Caco-2 (cell line): ENCODE measurements around the gene PODXL. TPM values are rescaled to one million over a fixed set of nuclear protein-coding genes. Genes with fewer than 3 reads are reported as not detected.

Experiments used
- BruUV-seq: library from RNA; stranded (reverse); fragments of 400-500 nt; replicated peaks from 2 replicates; lab custom pipeline; 2021; lab: Mats Ljungman, UMichigan
- CTCF ChIA-PET: fragments of 300-600 bp; sonication (Branson Sonifier 250); formaldehyde crosslinking; loops from one replicate; lab custom pipeline; 2022; ENCODE audit warnings: antibody characterized with exemption; lab: Charles Lee
- POLR2A ChIA-PET: fragments of 300-600 bp; sonication (Branson Sonifier 250); formaldehyde crosslinking; loops from one replicate; lab custom pipeline; 2022; ENCODE audit warnings: antibody characterized with exemption; lab: Charles Lee
- DNase-seq, 2 experiments: peaks; one replicate each; pipeline versions ENCODE4 v3.0.0 to v3.0.0-alpha.2; 2020 to 2022
- H3K27me3 ChIP-seq: replicated peaks from 2 replicates; pipeline ENCODE4 v1.6.0; 2011; ENCODE audit warnings: low read length; ENCODE audit not compliant: control insufficient read depth, insufficient read depth
- H3K36me3 ChIP-seq: 2 replicates; pipeline ENCODE4 v1.5.1; 2011; ENCODE audit warnings: low read length; ENCODE audit not compliant: control insufficient read depth, insufficient read depth
- H3K4me1 ChIP-seq: fragments of 250-450 bp; sonication (Bioruptor Pico); 2 replicates; pipeline ENCODE4 v1.5.1; 2020; ENCODE audit warnings: mild to moderate bottlenecking
- H3K4me3 ChIP-seq: 2 replicates; pipeline ENCODE4 v1.5.1; 2011; ENCODE audit warnings: low read depth, mild to moderate bottlenecking, control low read depth, low read length
- H3K9me3 ChIP-seq: fragments of 250-450 bp; sonication (Bioruptor Pico); 2 replicates; pipeline ENCODE4 v1.5.1; 2020; ENCODE audit warnings: mild to moderate bottlenecking, moderate library complexity
- H3K27ac Mint-ChIP-seq: one replicate; pipeline ENCODE4 v1.8.0; 2022; ENCODE audit warnings: mixed read lengths; ENCODE audit not compliant: unreplicated experiment
- H3K27me3 Mint-ChIP-seq: one replicate; pipeline ENCODE4 v1.8.0; 2022; ENCODE audit warnings: mixed read lengths; ENCODE audit not compliant: insufficient read depth, unreplicated experiment
- H3K36me3 Mint-ChIP-seq: one replicate; pipeline ENCODE4 v1.8.0; 2022; ENCODE audit warnings: mild to moderate bottlenecking, mixed read lengths; ENCODE audit not compliant: insufficient read depth, unreplicated experiment
- H3K4me1 Mint-ChIP-seq: one replicate; pipeline ENCODE4 v1.8.0; 2022; ENCODE audit warnings: low read depth, mixed read lengths; ENCODE audit not compliant: unreplicated experiment
- H3K4me3 Mint-ChIP-seq: one replicate; pipeline ENCODE4 v1.8.0; 2022; ENCODE audit warnings: mild to moderate bottlenecking, moderate library complexity, mixed read lengths; ENCODE audit not compliant: unreplicated experiment
- H3K9me3 Mint-ChIP-seq: one replicate; pipeline ENCODE4 v1.8.0; 2022; ENCODE audit warnings: mixed read lengths; ENCODE audit not compliant: unreplicated experiment
- intact Hi-C: fragments of 100-400 bp; cut with micrococcal nuclease; formaldehyde crosslinking; loops from one replicate; pipeline ENCODE4 v1.10.0; 2022; ENCODE audit not compliant: unreplicated experiment
- total RNA-seq: library from RNA; stranded (reverse); gene quantifications from 2 replicates; pipeline ENCODE4 v1.2.3, GENCODE V29; 2022
- TF ChIP-seq, protein P1 (sequence below), 2 experiments: fragments of 200-600 bp in 1 of 2; IDR thresholded peaks; 1 replicate in 1 of 2; 2 replicates in 1 of 2; pipeline versions ENCODE4 v1.5.1 to v1.8.0; 2011 to 2022; ENCODE audit warnings: antibody characterized with exemption in 1 of 2, control low read depth in 1 of 2, inconsistent platforms in 1 of 2, low read depth in 1 of 2, low read length in 1 of 2, mild to moderate bottlenecking in 1 of 2, moderate library complexity in 1 of 2; ENCODE audit not compliant: insufficient read depth in 1 of 2, severe bottlenecking in 1 of 2, unreplicated experiment in 1 of 2

Gene PODXL
- total RNA-seq, 1 experiment from 2014 or later, result 278 TPM

DNA sequence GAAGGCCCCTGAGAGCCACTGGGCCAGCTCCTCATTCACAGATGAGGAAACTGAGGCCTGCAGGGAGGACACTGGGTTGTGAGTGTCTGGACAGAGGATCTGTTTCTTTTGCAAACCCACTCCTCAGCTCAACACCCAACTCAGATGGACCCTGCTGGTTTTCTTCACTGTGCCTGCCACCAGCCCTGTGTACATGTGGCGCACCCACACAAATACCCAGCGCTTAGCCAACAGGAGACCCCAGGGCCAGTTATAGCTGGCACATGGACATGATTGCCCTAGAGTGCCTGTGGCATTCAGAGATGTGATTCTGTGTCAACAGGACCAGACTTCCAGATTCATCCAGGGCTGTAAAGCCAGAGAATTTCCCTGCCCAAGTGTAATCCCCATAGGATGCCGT, 12.4 kb downstream of the PODXL start:
- Mint-ChIP-seq H3K27ac (no peak overlapping the region), H3K27me3 (no peaks in the 10 kb centered on the region), H3K9me3 (no peaks in the 10 kb centered on the region), H3K36me3 (peaks cover 81% of the 10 kb centered on the region), H3K4me3 (no peak overlapping the region), H3K4me1 (peaks cover 37% of the 10 kb centered on the region)
- TF ChIP-seq, protein P1, sequence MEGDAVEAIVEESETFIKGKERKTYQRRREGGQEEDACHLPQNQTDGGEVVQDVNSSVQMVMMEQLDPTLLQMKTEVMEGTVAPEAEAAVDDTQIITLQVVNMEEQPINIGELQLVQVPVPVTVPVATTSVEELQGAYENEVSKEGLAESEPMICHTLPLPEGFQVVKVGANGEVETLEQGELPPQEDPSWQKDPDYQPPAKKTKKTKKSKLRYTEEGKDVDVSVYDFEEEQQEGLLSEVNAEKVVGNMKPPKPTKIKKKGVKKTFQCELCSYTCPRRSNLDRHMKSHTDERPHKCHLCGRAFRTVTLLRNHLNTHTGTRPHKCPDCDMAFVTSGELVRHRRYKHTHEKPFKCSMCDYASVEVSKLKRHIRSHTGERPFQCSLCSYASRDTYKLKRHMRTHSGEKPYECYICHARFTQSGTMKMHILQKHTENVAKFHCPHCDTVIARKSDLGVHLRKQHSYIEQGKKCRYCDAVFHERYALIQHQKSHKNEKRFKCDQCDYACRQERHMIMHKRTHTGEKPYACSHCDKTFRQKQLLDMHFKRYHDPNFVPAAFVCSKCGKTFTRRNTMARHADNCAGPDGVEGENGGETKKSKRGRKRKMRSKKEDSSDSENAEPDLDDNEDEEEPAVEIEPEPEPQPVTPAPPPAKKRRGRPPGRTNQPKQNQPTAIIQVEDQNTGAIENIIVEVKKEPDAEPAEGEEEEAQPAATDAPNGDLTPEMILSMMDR (IDR thresholded peaks at IDR 0.05; ENCODE audit: insufficient read depth in 1 of 2, low read depth in 1 of 2, low read length in 1 of 2, severe bottlenecking in 1 of 2, unreplicated experiment in 1 of 2), result no peak
- DNase-seq, result no peak
- Histone ChIP-seq H3K27me3 (no peaks in the 10 kb centered on the region), H3K36me3 (no peaks in the 10 kb centered on the region), H3K4me1 (peaks cover 21% of the 10 kb centered on the region), H3K9me3 (no peaks in the 10 kb centered on the region), H3K4me3 (no peak overlapping the region)
- ChIA-PET CTCF (interaction anchor here (3.1 kb wide), 1 partner anchor 111 kb away, joined by 20 read pairs; no protein-coding TSS in a partner anchor), POLR2A (no interaction called here)
- no TSS peak for BruUV-seq
- intact Hi-C loops, result no loop called here

GRCh38 chr7:131543298-131543697, 13.1 kb downstream of the PODXL start:
- H3K4me1 Mint-ChIP-seq, result peaks cover 31% of the 10 kb centered on the region
- intact Hi-C loops, result no loop called here

GRCh38 chr7:131540491-131541162, 15.8 kb downstream of the PODXL start:
- ChIA-PET CTCF (interaction anchor here (0.6 kb wide), 1 partner anchor 433 kb away, joined by 6 read pairs; no protein-coding TSS in a partner anchor), POLR2A (no interaction called here)
- no peak for DNase-seq
- no peaks in the 10 kb centered on the region for H3K27me3 Mint-ChIP-seq
- TF ChIP-seq, protein P1 (IDR thresholded peaks at IDR 0.05; ENCODE audit: insufficient read depth in 1 of 2, low read depth in 1 of 2, low read length in 1 of 2, severe bottlenecking in 1 of 2, unreplicated experiment in 1 of 2), result no peak
- Histone ChIP-seq H3K9me3 (no peaks in the 10 kb centered on the region), H3K27me3 (no peaks in the 10 kb centered on the region), H3K4me1 (peaks cover 22% of the 10 kb centered on the region), H3K36me3 (no peaks in the 10 kb centered on the region), H3K4me3 (no peak overlapping the region)
- no TSS peak for BruUV-seq
- no peak overlapping the region for H3K4me3 Mint-ChIP-seq
- peak overlapping the region; percentile 48 for H3K27ac Mint-ChIP-seq
- H3K4me1 Mint-ChIP-seq, result peaks cover 26% of the 10 kb centered on the region
- intact Hi-C loops, result no loop called here
- H3K9me3 Mint-ChIP-seq, result no peaks in the 10 kb centered on the region
- peaks cover 85% of the 10 kb centered on the region for H3K36me3 Mint-ChIP-seq

More at GRCh38 chr7:131543298-131543697, 13.1 kb downstream of the PODXL start:
- no peaks in the 10 kb centered on the region for H3K9me3 Mint-ChIP-seq
- BruUV-seq, result no TSS peak
- H3K27me3 Mint-ChIP-seq, result no peaks in the 10 kb centered on the region
- no peak for DNase-seq
- H3K4me3 Mint-ChIP-seq, result no peak overlapping the region
- Histone ChIP-seq H3K27me3 (no peaks in the 10 kb centered on the region), H3K4me3 (no peak overlapping the region), H3K36me3 (no peaks in the 10 kb centered on the region), H3K9me3 (no peaks in the 10 kb centered on the region), H3K4me1 (peaks cover 26% of the 10 kb centered on the region)
- TF ChIP-seq, protein P1 (IDR thresholded peaks at IDR 0.05; ENCODE audit: insufficient read depth in 1 of 2, low read depth in 1 of 2, low read length in 1 of 2, severe bottlenecking in 1 of 2, unreplicated experiment in 1 of 2), result no peak
- POLR2A ChIA-PET, result no interaction called here
- peaks cover 84% of the 10 kb centered on the region for H3K36me3 Mint-ChIP-seq
- no peak overlapping the region for H3K27ac Mint-ChIP-seq
- CTCF ChIA-PET, result no interaction called here
